SU-DHL-6 (cell line): ENCODE results near the gene CRYZ.

Experiments
- CTCF ChIP-seq: fragments of 200-600 bp; sonication (generic); IDR thresholded peaks from one replicate; pipeline ENCODE4 v1.5.1; 2017; ENCODE audit warnings: antibody characterized with exemption, mild to moderate bottlenecking, low read length, moderate library complexity; ENCODE audit not compliant: insufficient read depth, poor library complexity, severe bottlenecking
- EZH2phosphoT487 ChIP-seq: fragments of 200-600 bp; sonication (generic), shearing (Covaris generic); conservative IDR thresholded peaks from 2 replicates; pipeline ENCODE4 v1.6.1; 2018; ENCODE audit warnings: mild to moderate bottlenecking, antibody characterized with exemption, low read length, moderate library complexity, mixed read lengths

GRCh38 chr1:74686928-74687327 is 45.9 kb downstream of the CRYZ start:
- no peak for TF ChIP-seq CTCF
- no peak for TF ChIP-seq EZH2phosphoT487
